CD4-positive, alpha-beta T cell (primary cell): ENCODE measurements around the gene GPX4. TPM values are rescaled to one million over a fixed set of nuclear protein-coding genes. Genes with fewer than 3 reads are reported as not detected.

Experiments
- ATAC-seq: fragments of 200-7000 bp; cut with Tn5 transposase; one replicate; pipeline ENCODE4 v1.10.0; 2022; ENCODE audit warnings: mild to moderate bottlenecking; ENCODE audit not compliant: poor library complexity
- CTCF ChIA-PET: fragments of 350-600 bp; sonication (Branson Sonifier 250); formaldehyde crosslinking; loops from one replicate; lab custom pipeline; 2021; ENCODE audit warnings: antibody characterized with exemption, inconsistent platforms; lab: Charles Lee
- POLR2A ChIA-PET: fragments of 350-600 bp; sonication (Branson Sonifier 250); formaldehyde crosslinking; loops from one replicate; lab custom pipeline; 2021; ENCODE audit warnings: antibody characterized with exemption, inconsistent platforms; lab: Charles Lee
- DNase-seq, 14 experiments: peaks; one replicate each; pipeline ENCODE4 v3.0.0-alpha.2; 2013 to 2020; ENCODE audit warnings: mixed read lengths in 2 of 14
- H3K27ac ChIP-seq, 2 donors: one replicate each; pipeline versions ENCODE4 v1.5.1 to v1.7.0; 2013; ENCODE audit warnings: low read length in 2 of 2, low read depth in 1 of 2, mild to moderate bottlenecking in 1 of 2
- H3K27me3 ChIP-seq, 2 experiments: 1 replicate in 1 of 2; 2 replicates in 1 of 2; pipeline versions ENCODE4 v1.6.1 to v1.7.0; 2013; ENCODE audit warnings: low read length in 2 of 2, control low read depth in 1 of 2, mild to moderate bottlenecking in 1 of 2, moderate library complexity in 1 of 2; ENCODE audit not compliant: insufficient read depth in 2 of 2, control insufficient read depth in 1 of 2
- H3K36me3 ChIP-seq: one replicate; pipeline ENCODE4 v1.6.1; 2013; ENCODE audit warnings: low read length, control low read depth; ENCODE audit not compliant: insufficient read depth
- H3K4me1 ChIP-seq: one replicate; pipeline ENCODE4 v1.6.1; 2013; ENCODE audit warnings: low read length, control low read depth; ENCODE audit not compliant: insufficient read depth
- H3K4me3 ChIP-seq: one replicate; pipeline ENCODE4 v1.5.1; 2013; ENCODE audit warnings: mild to moderate bottlenecking, low read length, moderate library complexity
- H3K9me3 ChIP-seq, 2 experiments: 1 replicate in 1 of 2; 2 replicates in 1 of 2; pipeline versions ENCODE4 v1.6.1 to v1.7.0; 2013; ENCODE audit warnings: low read length in 2 of 2, mild to moderate bottlenecking in 2 of 2, control low read depth in 1 of 2, moderate library complexity in 1 of 2; ENCODE audit not compliant: control insufficient read depth in 1 of 2, insufficient read depth in 1 of 2
- H3K27ac Mint-ChIP-seq: one replicate; pipeline ENCODE4 v1.8.0; 2020; ENCODE audit warnings: mixed read lengths
- H3K27me3 Mint-ChIP-seq: one replicate; pipeline ENCODE4 v1.8.0; 2021; ENCODE audit warnings: mixed read lengths
- H3K36me3 Mint-ChIP-seq: one replicate; pipeline ENCODE4 v1.8.0; 2021; ENCODE audit warnings: low read depth, mixed read lengths
- H3K4me1 Mint-ChIP-seq: one replicate; pipeline ENCODE4 v1.8.0; 2021; ENCODE audit warnings: low read depth, mixed read lengths
- H3K4me3 Mint-ChIP-seq: one replicate; pipeline ENCODE4 v1.8.0; 2020; ENCODE audit warnings: mild to moderate bottlenecking, mixed read lengths
- H3K9me3 Mint-ChIP-seq: one replicate; pipeline ENCODE4 v1.8.0; 2020; ENCODE audit warnings: mixed read lengths
- intact Hi-C, 2 experiments: fragments of 100-400 bp; cut with DNase I in 1 of 2; cut with micrococcal nuclease in 1 of 2; formaldehyde crosslinking; loops; one replicate each; pipeline versions ENCODE4 v1.15.1 to v1.9.0; 2023 to 2025; cut with DNase I, micrococcal nuclease
- total RNA-seq, 174 experiments: library from RNA in 2 of 174; stranded (reverse) in 2 of 174; gene quantifications; one replicate each; pipeline ENCODE4 v1.2.3 and lab custom pipeline; 2021 to 2026
- TF ChIP-seq, protein P1 (sequence below): fragments of 200-600 bp; IDR thresholded peaks from one replicate; pipeline ENCODE4 v1.8.0; 2022; ENCODE audit warnings: antibody characterized with exemption, mild to moderate bottlenecking

GPX4 gene
- total RNA-seq, 2 experiments from 2014 or later: 174 to 175 TPM

DNA sequence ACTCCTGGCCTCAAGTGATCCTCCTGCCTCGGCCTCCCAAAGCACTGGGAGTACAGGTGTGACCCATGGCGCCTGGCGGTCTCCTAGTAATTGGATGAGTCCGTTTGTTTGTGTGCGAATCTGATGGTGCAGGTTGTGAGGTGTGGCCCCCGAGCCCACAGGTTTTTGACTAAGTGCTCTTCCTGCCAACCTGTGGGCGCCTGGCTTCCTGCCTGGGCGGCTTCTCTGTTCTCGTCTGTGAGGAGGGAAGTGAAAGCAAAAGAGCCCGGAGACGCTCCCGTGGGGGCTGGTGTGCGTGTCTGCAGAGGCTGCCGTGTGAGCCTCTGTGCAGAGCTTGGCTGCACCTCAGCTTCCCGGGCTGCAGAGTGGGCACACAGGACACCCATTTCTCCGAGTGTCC, 26.8 kb upstream of the GPX4 start:
- CTCF ChIA-PET: interaction anchor here (0.7 to 3.8 kb wide), 4 partner anchors 11 to 117 kb away, joined by 3 to 24 read pairs (median 7); partner anchors contain the start of gene ABCA7
- Histone ChIP-seq H3K27me3 (no peaks in the 10 kb centered on the region), H3K4me3 (peak overlapping the region; percentile 86), H3K9me3 (no peaks in the 10 kb centered on the region), H3K36me3 (peaks cover 78% of the 10 kb centered on the region), H3K27ac (peak overlapping the region; percentile 83 to 96), H3K4me1 (peaks cover 91% of the 10 kb centered on the region)
- peaks cover 4% of the 10 kb centered on the region for H3K27me3 Mint-ChIP-seq
- peak overlapping the region; percentile 98 for H3K4me3 Mint-ChIP-seq
- POLR2A ChIA-PET: interaction anchor here (0.6 to 21.0 kb wide), 16 partner anchors 4 to 192 kb away, joined by 3 to 1253 read pairs (median 5); partner anchors contain the start of genes ABCA7, ARHGAP45, CIRBP and CNN2
- peaks cover 87% of the 10 kb centered on the region for H3K36me3 Mint-ChIP-seq
- intact Hi-C loops: loop anchor here (1.0 to 5.0 kb wide), 4 partner anchors 10 to 175 kb away; partner anchors contain the start of gene ARHGAP45 (in 1 of the 2)
- peak; percentile 85 to 98 (median 94) for DNase-seq
- TF ChIP-seq, protein P1, sequence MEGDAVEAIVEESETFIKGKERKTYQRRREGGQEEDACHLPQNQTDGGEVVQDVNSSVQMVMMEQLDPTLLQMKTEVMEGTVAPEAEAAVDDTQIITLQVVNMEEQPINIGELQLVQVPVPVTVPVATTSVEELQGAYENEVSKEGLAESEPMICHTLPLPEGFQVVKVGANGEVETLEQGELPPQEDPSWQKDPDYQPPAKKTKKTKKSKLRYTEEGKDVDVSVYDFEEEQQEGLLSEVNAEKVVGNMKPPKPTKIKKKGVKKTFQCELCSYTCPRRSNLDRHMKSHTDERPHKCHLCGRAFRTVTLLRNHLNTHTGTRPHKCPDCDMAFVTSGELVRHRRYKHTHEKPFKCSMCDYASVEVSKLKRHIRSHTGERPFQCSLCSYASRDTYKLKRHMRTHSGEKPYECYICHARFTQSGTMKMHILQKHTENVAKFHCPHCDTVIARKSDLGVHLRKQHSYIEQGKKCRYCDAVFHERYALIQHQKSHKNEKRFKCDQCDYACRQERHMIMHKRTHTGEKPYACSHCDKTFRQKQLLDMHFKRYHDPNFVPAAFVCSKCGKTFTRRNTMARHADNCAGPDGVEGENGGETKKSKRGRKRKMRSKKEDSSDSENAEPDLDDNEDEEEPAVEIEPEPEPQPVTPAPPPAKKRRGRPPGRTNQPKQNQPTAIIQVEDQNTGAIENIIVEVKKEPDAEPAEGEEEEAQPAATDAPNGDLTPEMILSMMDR: no peak
- ATAC-seq: peak; percentile 65
- no peaks in the 10 kb centered on the region for H3K9me3 Mint-ChIP-seq
- H3K4me1 Mint-ChIP-seq: peaks cover 61% of the 10 kb centered on the region
- H3K27ac Mint-ChIP-seq: peak overlapping the region; percentile 98

DNA sequence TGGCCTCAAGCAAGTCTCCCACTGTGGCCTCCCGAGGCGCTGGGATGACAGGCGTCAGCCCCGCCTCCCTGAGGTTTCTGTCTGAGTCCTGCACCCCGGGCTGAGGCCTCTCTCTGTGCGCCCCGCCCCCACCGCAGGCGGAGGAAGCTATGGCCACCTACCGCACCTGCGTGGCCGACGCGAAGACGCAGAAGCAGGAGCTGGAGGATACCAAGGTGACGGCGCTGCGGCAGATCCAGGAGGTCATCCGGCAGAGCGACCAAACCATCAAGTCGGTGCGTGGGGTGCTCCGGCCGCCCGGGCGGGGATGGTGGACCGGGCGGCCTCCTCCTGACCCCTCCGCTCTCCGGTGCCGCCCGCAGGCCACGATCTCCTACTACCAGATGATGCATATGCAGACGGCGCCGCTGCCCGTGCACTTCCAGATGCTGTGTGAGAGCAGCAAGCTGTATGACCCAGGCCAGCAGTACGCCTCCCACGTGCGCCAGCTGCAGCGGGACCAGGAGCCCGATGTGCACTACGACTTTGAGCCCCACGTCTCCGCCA, 24.2 kb upstream of the GPX4 start:
- peaks cover 4% of the 10 kb centered on the region for H3K27me3 Mint-ChIP-seq
- Histone ChIP-seq H3K27me3 (no peaks in the 10 kb centered on the region), H3K4me1 (peaks cover 90% of the 10 kb centered on the region), H3K36me3 (peaks cover 77% of the 10 kb centered on the region), H3K9me3 (no peaks in the 10 kb centered on the region), H3K4me3 (peak overlapping the region; percentile 86), H3K27ac (peak overlapping the region; percentile 9 to 56)
- ChIA-PET POLR2A (interaction anchor here (1.3 to 21.0 kb wide), 7 partner anchors 3 to 58 kb away, joined by 4 to 1253 read pairs (median 154); partner anchors contain the start of genes ABCA7, ARHGAP45, CNN2 and RNU6-2), CTCF (interaction anchor here (0.7 to 3.8 kb wide), 5 partner anchors 8 to 23 kb away, joined by 3 to 24 read pairs (median 4); no protein-coding TSS in a partner anchor)
- intact Hi-C loops: loop anchor here in 1 of 2 experiments (5.0 kb wide), 1 partner anchor 173 kb away; no protein-coding TSS in a partner anchor
- no peaks in the 10 kb centered on the region for H3K9me3 Mint-ChIP-seq
- no peak for ATAC-seq
- TF ChIP-seq, protein P1: no peak
- H3K27ac Mint-ChIP-seq: peak overlapping the region; percentile 98
- H3K4me1 Mint-ChIP-seq: peaks cover 49% of the 10 kb centered on the region
- peaks cover 85% of the 10 kb centered on the region for H3K36me3 Mint-ChIP-seq
- peak overlapping the region; percentile 98 for H3K4me3 Mint-ChIP-seq
- peak in 11 of 14 experiments; percentile 44 to 83 (median 72) for DNase-seq

DNA sequence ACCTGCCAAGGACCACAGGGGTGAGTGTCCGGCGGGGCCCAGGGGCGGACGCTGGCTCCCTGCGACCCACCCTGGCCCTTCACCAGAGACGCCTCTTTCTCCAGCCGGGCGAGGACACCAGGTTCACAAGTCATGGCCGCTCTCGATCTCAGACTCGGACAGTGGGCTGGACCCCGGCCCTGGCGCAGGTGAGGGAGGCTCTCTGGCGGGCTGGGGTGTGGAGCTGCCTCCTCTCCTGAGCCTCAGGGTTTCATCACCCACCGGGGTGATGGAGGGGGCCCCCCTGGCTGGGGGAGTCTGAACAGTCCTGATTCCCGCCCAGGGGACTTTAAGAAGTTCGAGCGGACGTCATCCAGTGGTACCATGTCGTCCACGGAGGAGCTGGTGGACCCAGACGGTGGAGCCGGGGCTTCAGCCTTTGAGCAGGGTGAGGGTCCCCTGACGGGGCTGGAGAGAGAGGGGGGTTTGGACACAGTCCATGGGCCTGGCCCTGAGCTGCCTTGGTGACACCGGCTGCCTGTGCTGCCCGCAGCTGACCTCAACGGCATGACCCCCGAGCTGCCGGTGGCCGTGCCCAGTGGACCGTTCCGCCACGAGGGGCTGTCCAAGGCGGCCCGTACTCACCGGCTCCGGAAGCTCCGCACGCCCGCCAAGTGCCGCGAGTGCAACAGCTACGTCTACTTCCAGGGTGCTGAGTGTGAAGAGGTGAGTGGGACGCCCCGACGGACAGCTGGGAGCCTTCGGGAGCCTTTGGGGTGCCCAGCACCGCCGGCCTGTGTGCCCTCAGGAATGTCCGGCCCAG, 23.2 kb upstream of the GPX4 start:
- CTCF ChIA-PET: interaction anchor here (1.0 to 3.8 kb wide), 7 partner anchors 7 to 164 kb away, joined by 3 to 24 read pairs (median 6); no protein-coding TSS in a partner anchor
- DNase-seq (peak in 3 of 14 experiments; percentile 10 to 55 (median 33)), ATAC-seq (no peak)
- peaks cover 78% of the 10 kb centered on the region for H3K36me3 ChIP-seq
- peaks cover 4% of the 10 kb centered on the region for H3K27me3 Mint-ChIP-seq
- intact Hi-C loops: no loop called here
- peaks cover 89% of the 10 kb centered on the region for H3K4me1 ChIP-seq
- peak overlapping the region; percentile 86 for H3K4me3 ChIP-seq
- peak overlapping the region; percentile 60 for H3K4me3 Mint-ChIP-seq
- peaks cover 89% of the 10 kb centered on the region for H3K36me3 Mint-ChIP-seq
- POLR2A ChIA-PET: interaction anchor here (1.0 to 21.0 kb wide), 10 partner anchors 2 to 78 kb away, joined by 4 to 1253 read pairs (median 8); partner anchors contain the start of genes ABCA7, ARHGAP45, CNN2 and GPX4
- peak overlapping the region; percentile 22 to 56 for H3K27ac ChIP-seq
- H3K27ac Mint-ChIP-seq: peak overlapping the region; percentile 98
- H3K27me3 ChIP-seq: no peaks in the 10 kb centered on the region
- H3K9me3 ChIP-seq: no peaks in the 10 kb centered on the region
- no peaks in the 10 kb centered on the region for H3K9me3 Mint-ChIP-seq
- TF ChIP-seq, protein P1: no peak
- H3K4me1 Mint-ChIP-seq: peaks cover 53% of the 10 kb centered on the region
